NCI-H82 treated with DMSO at 0.1 percent for 48 hours (cell line): ENCODE data around the gene RABGAP1L.

Experiments
- DNase-seq: peaks from one replicate; lab custom pipeline; 2025; ENCODE audit not compliant: unreplicated experiment; lab: John Stamatoyannopoulos, UW

The RABGAP1L gene

GRCh38 chr1:174742805-174743653 is 583.7 kb downstream of the RABGAP1L start:
- DNase-seq = no peak

GRCh38 chr1:174743654-174744561 is 584.6 kb downstream of the RABGAP1L start:
- peak; percentile 38 for DNase-seq

GRCh38 chr1:174744886-174745285 is 585.6 kb downstream of the RABGAP1L start:
- no peak for DNase-seq

DNA sequence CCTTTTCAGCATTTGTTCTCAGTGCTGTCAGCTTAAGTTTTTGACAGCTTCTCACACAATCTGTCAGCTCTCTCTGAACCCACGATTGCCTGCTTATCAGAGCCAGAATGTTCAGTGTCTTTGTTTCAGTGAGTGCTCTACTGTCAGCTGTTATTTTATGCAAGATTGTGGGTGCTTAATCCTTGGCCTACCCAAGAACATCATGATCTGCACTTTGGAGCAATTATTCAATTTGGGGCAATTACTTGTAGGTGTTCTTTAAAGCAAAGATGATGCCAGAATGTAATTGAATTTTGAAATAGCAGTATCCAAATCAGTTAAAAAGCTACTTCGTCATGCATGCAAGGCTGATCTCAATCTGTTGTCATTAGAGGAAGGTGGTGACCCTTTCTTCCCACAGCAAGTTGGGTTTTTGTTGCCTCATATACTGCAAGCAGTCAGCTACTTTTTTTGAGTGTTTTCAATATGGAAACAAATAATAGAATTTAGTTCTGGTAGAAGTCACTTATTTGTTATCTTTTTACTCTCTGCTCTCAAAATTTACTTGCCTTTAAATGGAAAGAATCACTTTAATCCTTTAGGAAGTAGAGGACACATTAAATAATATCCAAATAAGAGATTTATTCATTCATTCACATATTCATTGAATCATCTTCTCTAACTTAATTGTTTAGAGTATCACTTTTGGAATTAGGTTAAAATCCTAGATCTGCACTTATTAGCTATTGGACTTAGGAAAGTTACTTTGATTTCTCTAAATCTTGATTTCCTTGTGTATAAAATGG is 586.9 kb downstream of the RABGAP1L start:
- DNase-seq = peak; percentile 62

- no peak for DNase-seq
Measured at GRCh38 chr1:174747613-174748012, 588.3 kb downstream of the RABGAP1L start.

GRCh38 chr1:174748586-174748985 is 589.3 kb downstream of the RABGAP1L start:
- DNase-seq = no peak

DNA sequence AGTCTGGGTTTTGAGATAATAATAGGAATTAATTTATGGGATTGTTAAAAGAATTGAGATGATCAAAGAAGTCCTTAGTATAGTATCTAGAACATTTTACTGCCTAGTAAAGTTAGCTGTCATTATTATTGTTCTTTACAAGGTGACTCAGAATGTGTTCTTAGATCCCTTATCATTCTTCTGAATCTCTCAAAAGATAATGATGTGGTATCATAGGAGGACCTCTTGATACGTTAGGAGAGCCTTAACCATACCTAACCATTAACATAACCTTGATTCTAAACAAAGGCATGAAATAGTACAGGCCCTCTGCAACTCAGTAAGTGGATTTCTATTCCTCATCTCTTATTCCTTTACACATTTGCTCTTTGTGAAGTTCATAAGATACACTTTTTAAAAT is 593.8 kb downstream of the RABGAP1L start:
- no peak for DNase-seq

DNA sequence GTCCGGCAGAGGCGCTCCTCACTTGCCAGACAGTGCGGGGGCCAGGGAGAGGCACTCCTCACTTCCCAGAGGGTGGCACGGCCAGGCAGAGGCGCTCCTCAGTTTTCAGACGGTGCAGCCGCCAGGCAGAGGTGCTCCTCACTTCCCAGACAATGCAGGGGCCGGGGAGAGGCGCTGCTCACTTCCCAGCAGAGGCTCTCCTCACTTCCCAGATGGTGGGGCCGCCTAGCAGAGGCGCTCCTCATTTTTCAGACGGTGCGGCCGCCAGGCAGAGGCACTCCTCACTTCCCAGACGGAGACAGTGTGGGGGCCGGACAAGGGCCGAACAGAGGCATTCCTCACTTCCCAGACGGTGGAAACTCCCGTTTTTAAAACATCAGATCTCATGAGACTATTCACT is 602.0 kb downstream of the RABGAP1L start:
- no peak for DNase-seq

- no peak for DNase-seq
Measured at GRCh38 chr1:174761901-174762585, 602.7 kb downstream of the RABGAP1L start.

- no peak for DNase-seq
Measured at GRCh38 chr1:174764191-174764590, 604.9 kb downstream of the RABGAP1L start.

- DNase-seq = no peak
Measured at GRCh38 chr1:174766727-174767126, 607.4 kb downstream of the RABGAP1L start.

- no peak for DNase-seq
Measured at GRCh38 chr1:174768516-174768915, 609.2 kb downstream of the RABGAP1L start.

DNA sequence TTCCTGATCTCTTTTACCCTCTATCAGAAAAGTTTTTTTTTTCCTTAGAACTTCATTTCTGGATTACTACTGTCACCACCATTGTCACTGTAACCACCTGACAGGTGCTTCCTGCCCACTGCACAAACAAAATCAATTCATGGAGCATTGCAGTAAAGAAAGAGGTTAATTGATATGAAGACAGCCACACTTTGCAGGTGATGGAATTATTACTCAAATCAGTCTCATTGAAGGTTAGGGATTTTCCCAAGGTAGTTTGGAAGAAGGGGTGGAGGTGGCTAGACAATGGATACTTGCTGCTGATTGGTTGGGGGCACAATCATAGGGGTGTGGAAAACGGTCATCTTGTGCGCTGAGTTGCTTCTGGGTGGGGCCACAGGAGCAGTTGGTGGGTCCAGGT is 609.6 kb downstream of the RABGAP1L start:
- DNase-seq = no peak

GRCh38 chr1:174769961-174770549 is 610.7 kb downstream of the RABGAP1L start:
- DNase-seq = peak; percentile 44

DNA sequence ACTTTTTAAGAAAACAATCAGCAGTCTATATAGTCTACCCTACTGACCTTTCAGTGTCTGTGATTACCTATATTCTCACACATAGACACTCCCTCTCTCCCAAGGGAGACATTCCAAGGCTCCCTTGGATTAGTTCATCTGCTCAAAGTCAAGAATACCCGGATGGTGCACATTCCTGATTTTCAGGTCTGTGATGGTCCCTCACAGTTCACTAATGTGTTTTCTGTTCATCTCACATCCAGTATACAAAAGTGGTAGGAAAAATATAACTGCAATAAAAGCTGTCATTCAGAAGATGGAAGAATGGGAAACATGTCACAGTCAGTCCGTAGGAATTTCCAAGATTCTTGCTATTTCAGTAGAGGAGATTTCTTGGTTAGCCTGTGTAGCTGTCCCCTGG is 616.3 kb downstream of the RABGAP1L start:
- no peak for DNase-seq

DNA sequence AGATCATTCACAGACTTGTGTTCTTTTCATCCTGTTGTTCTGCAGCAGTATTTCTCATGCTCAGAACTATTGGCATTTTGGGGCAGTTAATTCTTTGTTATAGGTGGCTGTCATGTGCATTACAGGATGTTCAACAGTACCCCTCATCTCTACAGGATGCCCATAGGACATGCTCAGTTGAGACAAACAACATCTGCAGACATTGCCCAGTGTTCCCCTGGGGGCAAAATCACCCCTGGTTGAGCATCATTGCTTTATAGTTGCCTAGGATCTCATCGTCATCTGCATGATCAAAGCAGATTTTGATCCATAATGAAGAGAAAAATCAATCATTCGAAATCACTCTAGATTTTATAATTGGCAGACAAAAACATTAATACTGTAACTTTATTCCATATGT is 617.9 kb downstream of the RABGAP1L start:
- DNase-seq = no peak

DNA sequence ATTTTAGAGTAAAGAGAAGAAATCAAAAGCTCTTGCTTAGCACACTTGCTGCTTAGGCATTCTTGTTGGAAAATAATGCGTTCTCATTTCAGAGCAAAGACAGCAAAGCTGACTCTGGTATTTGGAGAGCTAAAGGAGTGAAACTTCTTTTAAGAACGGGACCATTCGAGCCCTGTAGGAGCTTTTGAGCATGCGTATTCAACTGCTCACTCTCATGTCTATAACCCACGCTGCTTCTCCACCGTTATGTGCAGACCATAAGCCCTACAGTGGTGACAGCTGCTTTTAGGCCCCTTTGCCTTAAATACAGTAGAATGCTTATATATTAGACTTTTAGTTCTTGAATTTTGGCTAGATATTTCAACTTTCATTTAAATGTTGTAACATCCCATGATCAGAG is 626.2 kb downstream of the RABGAP1L start:
- peak; percentile 34 for DNase-seq

DNA sequence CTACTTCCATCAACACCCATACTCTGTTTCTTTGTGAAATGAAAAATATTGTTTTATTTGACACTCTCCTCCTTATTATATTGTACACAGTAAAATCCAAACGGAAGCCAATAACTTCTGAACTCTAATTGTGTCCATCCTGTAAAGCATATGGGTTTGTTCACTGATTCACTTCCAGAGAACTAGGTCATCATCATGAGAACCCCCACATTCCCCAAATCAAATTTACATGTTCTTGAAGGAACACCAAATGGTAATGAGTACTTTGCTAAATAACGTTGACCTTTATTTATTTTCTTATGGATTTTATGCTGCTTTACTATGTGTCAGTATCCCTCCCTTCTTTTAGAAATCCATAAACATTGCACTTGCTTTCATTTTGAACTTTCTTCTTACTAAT is 627.0 kb downstream of the RABGAP1L start:
- DNase-seq = no peak

DNA sequence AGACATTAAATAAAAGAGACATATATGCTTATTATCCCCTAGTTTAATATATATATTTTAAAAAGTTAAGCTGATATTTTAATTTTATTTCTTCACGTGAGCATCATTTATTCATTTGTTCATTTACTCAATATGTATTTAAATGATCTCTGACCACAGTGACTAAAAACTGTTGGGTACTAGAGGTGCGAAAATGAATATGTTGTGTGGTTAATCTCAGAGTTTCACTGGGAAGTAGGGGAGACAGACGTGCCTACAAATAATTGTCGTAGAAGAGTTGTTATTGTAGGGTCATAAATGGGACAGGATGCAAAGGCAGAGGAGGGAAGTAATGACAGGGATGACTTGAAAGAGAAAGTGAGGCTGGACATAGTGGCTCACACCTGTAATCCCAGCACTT is 627.4 kb downstream of the RABGAP1L start:
- DNase-seq = no peak

- no peak for DNase-seq
Measured at GRCh38 chr1:174788981-174789380, 629.7 kb downstream of the RABGAP1L start.
